Endodermal cell (in vitro differentiated cells): ENCODE measurements around the gene OR2B6. TPM values are rescaled to one million over a fixed set of nuclear protein-coding genes. Genes with fewer than 3 reads are reported as not detected.

Source experiments
- DNase-seq: peaks from one replicate; pipeline ENCODE4 v3.0.0-alpha.2; 2017
- H3K27ac ChIP-seq: 2 replicates; pipeline ENCODE4 v1.5.1; 2013; ENCODE audit warnings: mild to moderate bottlenecking, low read depth, low read length, moderate library complexity
- H3K27me3 ChIP-seq: 2 replicates; pipeline ENCODE4 v1.6.1; 2013; ENCODE audit warnings: mild to moderate bottlenecking, low read length, moderate library complexity; ENCODE audit not compliant: insufficient read depth, control insufficient read depth, poor library complexity, severe bottlenecking
- H3K36me3 ChIP-seq: 2 replicates; pipeline ENCODE4 v1.7.0; 2013; ENCODE audit warnings: mild to moderate bottlenecking, low read length, moderate library complexity; ENCODE audit not compliant: control insufficient read depth, insufficient read depth
- H3K4me1 ChIP-seq: one replicate; pipeline ENCODE4 v1.7.0; 2013; ENCODE audit warnings: low read length; ENCODE audit not compliant: control insufficient read depth, insufficient read depth
- H3K4me3 ChIP-seq: 2 replicates; pipeline ENCODE4 v1.5.1; 2013; ENCODE audit warnings: mild to moderate bottlenecking, low read length, moderate library complexity
- H3K9ac ChIP-seq: 2 replicates; pipeline ENCODE4 v1.6.1; 2013; ENCODE audit warnings: mild to moderate bottlenecking, low read length, moderate library complexity; ENCODE audit not compliant: poor library complexity, severe bottlenecking; ENCODE audit errors: extremely low read depth
- H3K9me3 ChIP-seq: 2 replicates; pipeline ENCODE4 v1.6.1; 2013; ENCODE audit warnings: mild to moderate bottlenecking, low read length, moderate library complexity; ENCODE audit not compliant: control insufficient read depth
- H3K27ac Mint-ChIP-seq: 2 replicates; pipeline ENCODE4 v1.8.0; 2020; ENCODE audit warnings: mixed read lengths
- H3K27me3 Mint-ChIP-seq: 2 replicates; pipeline ENCODE4 v1.8.0; 2021; ENCODE audit warnings: mild to moderate bottlenecking, mixed read lengths; ENCODE audit not compliant: insufficient read depth
- H3K36me3 Mint-ChIP-seq: 2 replicates; pipeline ENCODE4 v1.8.0; 2020; ENCODE audit warnings: low read depth, mixed read lengths
- H3K4me1 Mint-ChIP-seq: 2 replicates; pipeline ENCODE4 v1.8.0; 2020; ENCODE audit warnings: mixed read lengths
- H3K4me3 Mint-ChIP-seq: 2 replicates; pipeline ENCODE4 v1.8.0; 2020; ENCODE audit warnings: mild to moderate bottlenecking, moderate library complexity, mixed read lengths
- H3K9me3 Mint-ChIP-seq: 2 replicates; pipeline ENCODE4 v1.8.0; 2020; ENCODE audit warnings: mild to moderate bottlenecking, mixed read lengths
- CTCF ChIP-seq: fragments of 200-600 bp; sonication (generic); conservative IDR thresholded peaks from 2 replicates; pipeline ENCODE4 v1.5.0; 2021; ENCODE audit warnings: antibody characterized with exemption, mild to moderate bottlenecking
- whole genome bisulfite sequencing, 2 experiments: methylation state at CpG; one replicate each; pipeline versions ENCODE4 v1.1.5 to v1.1.7; 2013; ENCODE audit warnings: missing lambda C conversion rate in 2 of 2, mixed read lengths in 1 of 2; ENCODE audit not compliant: insufficient coverage in 1 of 2, insufficient read length in 1 of 2; 5-methylcytosine and 5-hydroxymethylcytosine counted together
- long read RNA-seq, 4 experiments: library from polyadenylated mRNA in 2 of 4; library from RNA in 1 of 4; library from capped mRNA in 1 of 4; stranded (forward) in 3 of 4; unstranded in 1 of 4; transcript quantifications; one replicate each; pipeline ENCODE4 v2.0.0, GENCODE V29; 2020 to 2021; ENCODE audit warnings: inconsistent platforms in 1 of 4
- polyA plus RNA-seq, 2 experiments: library from polyadenylated mRNA; stranded (reverse); fragments of 50-300 nt; gene quantifications; one replicate each; pipeline ENCODE4 v1.2.3, GENCODE V29; 2013
- total RNA-seq, 2 donors: library from RNA; stranded (reverse); fragmentation: NEBNext Ultra II Directional in 1 of 2; extraction: Animal tissue kit (Norgen Biotek cat#: 25700) in 1 of 2; gene quantifications; 2 replicates in 1 of 2; 3 replicates in 1 of 2; pipeline ENCODE4 v1.2.1, GENCODE V29; 2021

OR2B6 gene
- not detected for total RNA-seq
- not detected for polyA plus RNA-seq (2013, experiment 1 of 2)
- polyA plus RNA-seq (2013, experiment 2 of 2), result not detected
- long read RNA-seq, experiment 1, result 0 reads
- long read RNA-seq, experiment 2, result 0 reads
- long read RNA-seq, experiment 3, result 0 reads
- long read RNA-seq, experiment 4, result 0 reads

- H3K27ac Mint-ChIP-seq, result no peak within 1 kb of the TSS
- H3K9me3 Mint-ChIP-seq, result no peaks in the 10 kb centered on the region
- Histone ChIP-seq H3K9me3 (no peaks in the 10 kb centered on the region), H3K9ac (no peak within 1 kb of the TSS), H3K27ac (no peak within 1 kb of the TSS), H3K4me1 (peaks cover 2% of the 10 kb centered on the region), H3K4me3 (no peak within 1 kb of the TSS), H3K36me3 (no peaks in the 10 kb centered on the region), H3K27me3 (no peaks in the 10 kb centered on the region)
- TF ChIP-seq CTCF, result no peak
- H3K27me3 Mint-ChIP-seq, result peaks cover 5% of the 10 kb centered on the region
- no peak for DNase-seq
- no peaks in the 10 kb centered on the region for H3K36me3 Mint-ChIP-seq
- H3K4me3 Mint-ChIP-seq, result no peak within 1 kb of the TSS
- 75 to 88% methylated on average over 1 of the region's 1 CpG for WGBS, 2 experiments
- H3K4me1 Mint-ChIP-seq, result no peaks in the 10 kb centered on the region
Observed at GRCh38 chr6:27956941-27957340, at the start of gene OR2B6. OR2B6 (plus strand) TSS chr6:27957241; CDS start chr6:27957241, 0 bp downstream.

DNA sequence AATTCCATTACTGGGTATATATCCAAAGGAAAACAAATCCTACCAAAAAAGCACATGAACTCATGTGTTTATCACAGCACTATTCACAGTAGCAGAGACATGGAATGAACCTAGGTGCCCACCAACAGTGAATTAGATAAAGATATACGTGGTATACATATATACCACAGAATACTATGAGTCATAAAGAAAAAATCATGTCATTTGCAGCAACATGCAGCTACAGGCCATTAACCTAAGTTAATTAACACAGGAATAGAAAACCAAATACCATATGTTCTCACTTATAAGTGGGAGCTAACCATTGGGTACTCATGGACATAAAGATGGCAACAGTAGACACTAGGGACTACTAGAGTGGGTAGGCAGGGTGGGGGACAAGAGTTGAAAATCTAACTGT, 49.0 kb upstream of the OR2B6 start:
- no peaks in the 10 kb centered on the region for H3K4me1 ChIP-seq
- H3K27me3 Mint-ChIP-seq, result no peaks in the 10 kb centered on the region
- no peaks in the 10 kb centered on the region for H3K4me1 Mint-ChIP-seq
- H3K4me3 ChIP-seq, result no peak overlapping the region
- no peaks in the 10 kb centered on the region for H3K9me3 Mint-ChIP-seq
- no peak overlapping the region for H3K27ac ChIP-seq
- H3K4me3 Mint-ChIP-seq, result no peak overlapping the region
- no peak overlapping the region for H3K9ac ChIP-seq
- no peaks in the 10 kb centered on the region for H3K36me3 Mint-ChIP-seq
- H3K27ac Mint-ChIP-seq, result no peak overlapping the region
- TF ChIP-seq CTCF, result no peak
- DNase-seq, result no peak
- no peaks in the 10 kb centered on the region for H3K27me3 ChIP-seq
- H3K9me3 ChIP-seq, result no peaks in the 10 kb centered on the region
- WGBS, 2 experiments, result 86 to 100% methylated on average over 1 of the region's 1 CpG
- H3K36me3 ChIP-seq, result no peaks in the 10 kb centered on the region

GRCh38 chr6:27911956-27912446, 45.0 kb upstream of the OR2B6 start, which contains the start of gene OR2B2:
OR2B2 (minus strand) TSS chr6:27912396; CDS start chr6:27912319, 77 bp downstream.
- H3K36me3 ChIP-seq, result no peaks in the 10 kb centered on the region
- Mint-ChIP-seq H3K9me3 (no peaks in the 10 kb centered on the region), H3K36me3 (no peaks in the 10 kb centered on the region), H3K27me3 (no peaks in the 10 kb centered on the region), H3K4me1 (no peaks in the 10 kb centered on the region), H3K4me3 (no peak within 1 kb of the TSS), H3K27ac (no peak within 1 kb of the TSS)
- H3K9ac ChIP-seq, result no peak within 1 kb of the TSS
- WGBS, 2 experiments, result 94 to 100% methylated on average over 1 to 2 of the region's 2 CpGs
- H3K27ac ChIP-seq, result no peak within 1 kb of the TSS
- no peaks in the 10 kb centered on the region for H3K9me3 ChIP-seq
- DNase-seq, result no peak
- peaks cover 5% of the 10 kb centered on the region for H3K27me3 ChIP-seq
- no peak within 1 kb of the TSS for H3K4me3 ChIP-seq
- TF ChIP-seq CTCF, result no peak
- H3K4me1 ChIP-seq, result no peaks in the 10 kb centered on the region
